ENCODE data around the gene LINC00237. TPM values are rescaled to one million over a fixed set of nuclear protein-coding genes. Genes with fewer than 3 reads are reported as not detected.

The LINC00237 gene
- total and polyA plus RNA-seq, 9 of the 15 experiments (the other 6 are each of a cell fraction or from before 2014, with no cell fraction given) = not detected

- TF ChIP-seq, protein P1, sequence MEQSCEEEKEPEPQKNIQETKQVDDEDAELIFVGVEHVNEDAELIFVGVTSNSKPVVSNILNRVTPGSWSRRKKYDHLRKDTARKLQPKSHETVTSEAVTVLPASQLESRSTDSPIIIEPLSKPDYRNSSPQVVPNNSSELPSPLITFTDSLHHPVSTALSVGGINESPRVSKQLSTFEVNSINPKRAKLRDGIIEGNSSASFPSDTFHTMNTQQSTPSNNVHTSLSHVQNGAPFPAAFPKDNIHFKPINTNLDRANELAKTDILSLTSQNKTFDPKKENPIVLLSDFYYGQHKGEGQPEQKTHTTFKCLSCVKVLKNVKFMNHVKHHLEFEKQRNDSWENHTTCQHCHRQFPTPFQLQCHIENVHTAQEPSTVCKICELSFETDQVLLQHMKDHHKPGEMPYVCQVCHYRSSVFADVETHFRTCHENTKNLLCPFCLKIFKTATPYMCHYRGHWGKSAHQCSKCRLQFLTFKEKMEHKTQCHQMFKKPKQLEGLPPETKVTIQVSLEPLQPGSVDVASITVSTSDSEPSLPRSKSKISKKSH (CRISPR knock-in tag; IDR thresholded peaks at IDR 0.05) = no peak
- TF ChIP-seq, protein P2, sequence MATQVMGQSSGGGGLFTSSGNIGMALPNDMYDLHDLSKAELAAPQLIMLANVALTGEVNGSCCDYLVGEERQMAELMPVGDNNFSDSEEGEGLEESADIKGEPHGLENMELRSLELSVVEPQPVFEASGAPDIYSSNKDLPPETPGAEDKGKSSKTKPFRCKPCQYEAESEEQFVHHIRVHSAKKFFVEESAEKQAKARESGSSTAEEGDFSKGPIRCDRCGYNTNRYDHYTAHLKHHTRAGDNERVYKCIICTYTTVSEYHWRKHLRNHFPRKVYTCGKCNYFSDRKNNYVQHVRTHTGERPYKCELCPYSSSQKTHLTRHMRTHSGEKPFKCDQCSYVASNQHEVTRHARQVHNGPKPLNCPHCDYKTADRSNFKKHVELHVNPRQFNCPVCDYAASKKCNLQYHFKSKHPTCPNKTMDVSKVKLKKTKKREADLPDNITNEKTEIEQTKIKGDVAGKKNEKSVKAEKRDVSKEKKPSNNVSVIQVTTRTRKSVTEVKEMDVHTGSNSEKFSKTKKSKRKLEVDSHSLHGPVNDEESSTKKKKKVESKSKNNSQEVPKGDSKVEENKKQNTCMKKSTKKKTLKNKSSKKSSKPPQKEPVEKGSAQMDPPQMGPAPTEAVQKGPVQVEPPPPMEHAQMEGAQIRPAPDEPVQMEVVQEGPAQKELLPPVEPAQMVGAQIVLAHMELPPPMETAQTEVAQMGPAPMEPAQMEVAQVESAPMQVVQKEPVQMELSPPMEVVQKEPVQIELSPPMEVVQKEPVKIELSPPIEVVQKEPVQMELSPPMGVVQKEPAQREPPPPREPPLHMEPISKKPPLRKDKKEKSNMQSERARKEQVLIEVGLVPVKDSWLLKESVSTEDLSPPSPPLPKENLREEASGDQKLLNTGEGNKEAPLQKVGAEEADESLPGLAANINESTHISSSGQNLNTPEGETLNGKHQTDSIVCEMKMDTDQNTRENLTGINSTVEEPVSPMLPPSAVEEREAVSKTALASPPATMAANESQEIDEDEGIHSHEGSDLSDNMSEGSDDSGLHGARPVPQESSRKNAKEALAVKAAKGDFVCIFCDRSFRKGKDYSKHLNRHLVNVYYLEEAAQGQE (IDR thresholded peaks at IDR 0.05; ENCODE audit: borderline replicate concordance) = no peak
- TF ChIP-seq, protein P2 (CRISPR knock-in tag; IDR thresholded peaks at IDR 0.05; ENCODE audit: low read depth) = no peak
- no peak for TF ChIP-seq POLR3G (IDR thresholded peaks at IDR 0.05; ENCODE audit: extremely low read depth, insufficient read length, insufficient replicate concordance)
- TF ChIP-seq, protein P3, sequence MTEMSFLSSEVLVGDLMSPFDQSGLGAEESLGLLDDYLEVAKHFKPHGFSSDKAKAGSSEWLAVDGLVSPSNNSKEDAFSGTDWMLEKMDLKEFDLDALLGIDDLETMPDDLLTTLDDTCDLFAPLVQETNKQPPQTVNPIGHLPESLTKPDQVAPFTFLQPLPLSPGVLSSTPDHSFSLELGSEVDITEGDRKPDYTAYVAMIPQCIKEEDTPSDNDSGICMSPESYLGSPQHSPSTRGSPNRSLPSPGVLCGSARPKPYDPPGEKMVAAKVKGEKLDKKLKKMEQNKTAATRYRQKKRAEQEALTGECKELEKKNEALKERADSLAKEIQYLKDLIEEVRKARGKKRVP (CRISPR knock-in tag; IDR thresholded peaks at IDR 0.05) = no peak
Observed at GRCh38 chr20:21151791-21152190, 45.6 kb upstream of the LINC00237 start (continued).
